ENCODE data around the gene CCDC12.

Gene CCDC12

GRCh38 chr3:46876313-46877300, 99.9 kb downstream of the CCDC12 start:
- no peak for DNase-seq (ENCODE audit: insufficient read length)
- TF ChIP-seq TAF1 (IDR thresholded peaks at IDR 0.05; ENCODE audit: borderline replicate concordance, low read depth, low read length) = no peak
- no peak for TF ChIP-seq POLR2A (IDR thresholded peaks at IDR 0.05; ENCODE audit: low read depth, low read length)
- no peak for TF ChIP-seq POLR2AphosphoS5 (IDR thresholded peaks at IDR 0.05; ENCODE audit: low read depth, low read length)
- no peak for FAIRE-seq

- DNase-seq (ENCODE audit: insufficient read length) (no peak), FAIRE-seq (no peak)
Measured at GRCh38 chr3:46875560-46875959, 101.0 kb downstream of the CCDC12 start.

GRCh38 chr3:46874430-46874829, 102.1 kb downstream of the CCDC12 start:
- FAIRE-seq (no peak), DNase-seq (ENCODE audit: insufficient read length) (no peak)
- TF ChIP-seq POLR2A (IDR thresholded peaks at IDR 0.05; ENCODE audit: low read depth, low read length) (no peak), POLR2AphosphoS5 (IDR thresholded peaks at IDR 0.05; ENCODE audit: low read depth, low read length) (no peak), TAF1 (IDR thresholded peaks at IDR 0.05; ENCODE audit: borderline replicate concordance, low read depth, low read length) (no peak)

More at GRCh38 chr3:46875560-46875959, 101.0 kb downstream of the CCDC12 start:
- TF ChIP-seq TAF1 (IDR thresholded peaks at IDR 0.05; ENCODE audit: borderline replicate concordance, low read depth, low read length) (no peak), POLR2A (IDR thresholded peaks at IDR 0.05; ENCODE audit: low read depth, low read length) (no peak), POLR2AphosphoS5 (IDR thresholded peaks at IDR 0.05; ENCODE audit: low read depth, low read length) (no peak)

GRCh38 chr3:46873521-46873920, 103.0 kb downstream of the CCDC12 start:
- FAIRE-seq (no peak), DNase-seq (ENCODE audit: insufficient read length) (no peak)
- TF ChIP-seq TAF1 (IDR thresholded peaks at IDR 0.05; ENCODE audit: borderline replicate concordance, low read depth, low read length) (no peak), POLR2A (IDR thresholded peaks at IDR 0.05; ENCODE audit: low read depth, low read length) (no peak), POLR2AphosphoS5 (IDR thresholded peaks at IDR 0.05; ENCODE audit: low read depth, low read length) (no peak)

Measured in GM12892 (cell line).